Esophagus muscularis mucosa (tissue), 4 donors: Measurements from ENCODE around the gene TBR1. TPM values are rescaled to one million over a fixed set of nuclear protein-coding genes. Genes with fewer than 3 reads are reported as not detected.

ENCODE experiments used
- DNase-seq: peaks from one replicate; pipeline ENCODE4 v3.0.0-alpha.2; 2017; ENCODE audit errors: extremely low spot score
- H3K27ac ChIP-seq, 4 donors: fragments of 200-600 bp; sonication (generic); replicated peaks in 1 of 4; 1 replicate in 3 of 4; 2 replicates in 1 of 4; pipeline ENCODE4 v1.5.1; 2016 to 2019; ENCODE audit warnings: mild to moderate bottlenecking in 1 of 4
- H3K27me3 ChIP-seq, 4 donors: fragments of 200-600 bp; sonication (generic); one replicate each; pipeline versions ENCODE4 v1.5.1 to v1.6.0; 2016 to 2019
- H3K36me3 ChIP-seq, 4 donors: fragments of 200-600 bp; sonication (generic); one replicate each; pipeline ENCODE4 v1.5.1; 2016 to 2019
- H3K4me1 ChIP-seq, 4 donors: fragments of 200-600 bp; sonication (generic); one replicate each; pipeline ENCODE4 v1.5.1; 2016 to 2019
- H3K4me3 ChIP-seq, 4 donors: fragments of 200-600 bp; sonication (generic); 1 replicate in 2 of 4; 2 replicates in 2 of 4; pipeline ENCODE4 v1.5.1; 2016 to 2019; ENCODE audit warnings: mild to moderate bottlenecking in 4 of 4, moderate library complexity in 1 of 4
- H3K9me3 ChIP-seq, 4 donors: fragments of 200-600 bp; sonication (generic); 1 replicate in 3 of 4; 2 replicates in 1 of 4; pipeline ENCODE4 v1.5.1; 2016 to 2019
- EP300 ChIP-seq: sonication (generic); formaldehyde crosslinking; IDR thresholded peaks from one replicate; pipeline ENCODE4 v1.6.1; 2017; ENCODE audit warnings: antibody characterized with exemption
- POLR2A ChIP-seq: fragments of 450-650 bp; IDR thresholded peaks from one replicate; pipeline ENCODE4 v1.6.1; 2017; ENCODE audit warnings: antibody characterized with exemption, moderate library complexity, mild to moderate bottlenecking, low read depth
- POLR2AphosphoS5 ChIP-seq, 2 donors: sonication (generic); formaldehyde crosslinking; IDR thresholded peaks; one replicate each; pipeline ENCODE4 v1.6.1; 2017; ENCODE audit warnings: antibody characterized with exemption in 2 of 2
- WGBS: methylation state at CpG from one replicate; pipeline ENCODE4 v1.1.5; 2018; 5-methylcytosine and 5-hydroxymethylcytosine counted together
- intact Hi-C: fragments of 100-400 bp; cut with DNase I; formaldehyde crosslinking; loops from one replicate; pipeline ENCODE4 v1.15.1; 2023
- total RNA-seq, 4 donors: library from RNA; depleted of rRNA; stranded (reverse); fragments of >200 nt; gene quantifications; one replicate each; pipeline versions ENCODE4 v1.1.0 to v1.2.1, GENCODE V29; 2016
- TF ChIP-seq, protein P1 (sequence below), 3 experiments: fragments of 200-600 bp in 2 of 3; fragments of 450-650 bp in 1 of 3; sonication (generic) in 2 of 3; IDR thresholded peaks; one replicate each; pipeline ENCODE4 v1.5.1; 2017 to 2019; ENCODE audit warnings: antibody characterized with exemption in 3 of 3, mild to moderate bottlenecking in 2 of 3, moderate library complexity in 1 of 3

The TBR1 gene
- total RNA-seq, 4 donors from 2014 or later = not detected

DNA sequence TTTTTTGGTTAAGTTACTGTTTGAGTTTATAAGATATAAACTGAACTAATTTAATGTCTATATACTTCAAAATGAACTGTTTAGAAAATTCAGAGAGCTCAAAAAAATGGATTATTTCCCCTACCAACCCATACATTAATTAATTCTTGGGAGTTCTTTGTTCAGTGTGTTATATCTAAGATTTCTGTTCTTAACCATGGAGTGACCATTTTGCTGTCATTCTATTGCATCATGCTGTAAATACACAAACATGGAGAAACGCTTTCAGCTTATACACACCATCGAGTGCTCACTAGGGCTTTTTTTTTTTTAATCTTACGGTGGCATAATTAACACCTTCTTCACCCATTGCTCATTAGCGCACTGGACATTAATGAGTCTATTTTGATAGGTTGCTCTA is 33.4 kb upstream of the TBR1 start:
- Histone ChIP-seq H3K36me3 (peaks cover 0 to 11% (median 0%) of the 10 kb centered on the region in 4 donors), H3K9me3 (no peaks in the 10 kb centered on the region), H3K4me3 (no peak overlapping the region), H3K27ac (no peak overlapping the region), H3K27me3 (no peaks in the 10 kb centered on the region), H3K4me1 (no peaks in the 10 kb centered on the region)
- intact Hi-C loops = no loop called here
- TF ChIP-seq, protein P1, sequence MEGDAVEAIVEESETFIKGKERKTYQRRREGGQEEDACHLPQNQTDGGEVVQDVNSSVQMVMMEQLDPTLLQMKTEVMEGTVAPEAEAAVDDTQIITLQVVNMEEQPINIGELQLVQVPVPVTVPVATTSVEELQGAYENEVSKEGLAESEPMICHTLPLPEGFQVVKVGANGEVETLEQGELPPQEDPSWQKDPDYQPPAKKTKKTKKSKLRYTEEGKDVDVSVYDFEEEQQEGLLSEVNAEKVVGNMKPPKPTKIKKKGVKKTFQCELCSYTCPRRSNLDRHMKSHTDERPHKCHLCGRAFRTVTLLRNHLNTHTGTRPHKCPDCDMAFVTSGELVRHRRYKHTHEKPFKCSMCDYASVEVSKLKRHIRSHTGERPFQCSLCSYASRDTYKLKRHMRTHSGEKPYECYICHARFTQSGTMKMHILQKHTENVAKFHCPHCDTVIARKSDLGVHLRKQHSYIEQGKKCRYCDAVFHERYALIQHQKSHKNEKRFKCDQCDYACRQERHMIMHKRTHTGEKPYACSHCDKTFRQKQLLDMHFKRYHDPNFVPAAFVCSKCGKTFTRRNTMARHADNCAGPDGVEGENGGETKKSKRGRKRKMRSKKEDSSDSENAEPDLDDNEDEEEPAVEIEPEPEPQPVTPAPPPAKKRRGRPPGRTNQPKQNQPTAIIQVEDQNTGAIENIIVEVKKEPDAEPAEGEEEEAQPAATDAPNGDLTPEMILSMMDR (IDR thresholded peaks at IDR 0.05) = no peak
- TF ChIP-seq POLR2A (no peak), EP300 (no peak), POLR2AphosphoS5 (IDR thresholded peaks at IDR 0.05) (no peak)
- WGBS = 98% methylated on average over 4 of the region's 4 CpGs
- DNase-seq = no peak

DNA sequence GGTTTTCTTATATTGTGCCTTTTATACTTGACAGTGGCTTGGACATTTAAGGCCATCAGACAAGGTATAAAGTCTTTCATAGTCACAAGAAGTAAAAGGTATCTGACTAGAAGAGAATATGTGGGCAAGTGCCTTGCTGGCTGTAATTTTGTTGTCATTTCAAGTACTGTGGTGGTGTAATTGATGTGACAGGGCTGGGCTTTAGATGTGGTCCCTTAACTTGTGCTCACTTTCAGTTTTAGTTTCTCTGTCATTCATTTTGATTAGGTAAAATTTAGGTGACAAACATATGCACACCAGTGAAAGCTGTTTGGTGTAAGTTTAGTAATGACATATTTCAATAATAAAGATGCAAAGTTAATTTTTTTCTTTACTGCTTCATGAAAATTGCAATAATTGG is 31.2 kb upstream of the TBR1 start:
- TF ChIP-seq POLR2A = no peak
- TF ChIP-seq POLR2AphosphoS5 (IDR thresholded peaks at IDR 0.05) = no peak
- no peak for TF ChIP-seq EP300
- TF ChIP-seq, protein P1 (IDR thresholded peaks at IDR 0.05) = no peak
- H3K9me3 ChIP-seq = no peaks in the 10 kb centered on the region

DNA sequence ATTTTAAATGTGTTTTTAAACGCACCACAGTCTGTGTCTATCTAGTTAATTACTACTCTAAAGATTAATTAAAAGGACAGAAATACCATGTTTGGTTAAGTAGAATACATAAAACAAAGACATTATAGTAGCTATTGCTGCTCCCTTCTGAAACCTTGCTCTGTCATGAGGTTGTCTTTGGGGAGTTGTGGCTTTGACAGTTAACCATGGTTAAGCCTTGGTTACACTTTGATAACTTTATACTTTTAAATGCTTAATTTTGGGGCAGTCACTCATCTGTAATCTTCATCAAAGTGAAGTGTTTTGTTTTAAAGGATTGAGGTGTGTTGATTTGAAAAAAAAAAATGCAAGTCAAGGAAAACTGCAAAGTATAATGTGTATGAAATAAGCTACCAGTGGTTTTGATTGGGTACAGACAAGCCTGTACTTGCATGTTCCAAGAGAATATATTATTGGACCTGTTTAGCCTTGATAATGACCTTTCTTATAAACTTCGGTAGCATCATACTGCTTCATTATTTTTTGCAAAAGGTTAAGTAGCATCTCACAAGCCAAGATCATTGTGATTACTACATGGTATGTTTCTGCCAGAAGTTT is 29.8 kb upstream of the TBR1 start:
- intact Hi-C loops = no loop called here

More for the DNA sequence above, 31.2 kb upstream of the TBR1 start:
- Histone ChIP-seq H3K36me3 (peaks cover 0 to 11% (median 0%) of the 10 kb centered on the region in 4 donors), H3K4me1 (no peaks in the 10 kb centered on the region), H3K4me3 (no peak overlapping the region), H3K27ac (no peak overlapping the region), H3K27me3 (no peaks in the 10 kb centered on the region)
- no peak for DNase-seq
- intact Hi-C loops = no loop called here

DNA sequence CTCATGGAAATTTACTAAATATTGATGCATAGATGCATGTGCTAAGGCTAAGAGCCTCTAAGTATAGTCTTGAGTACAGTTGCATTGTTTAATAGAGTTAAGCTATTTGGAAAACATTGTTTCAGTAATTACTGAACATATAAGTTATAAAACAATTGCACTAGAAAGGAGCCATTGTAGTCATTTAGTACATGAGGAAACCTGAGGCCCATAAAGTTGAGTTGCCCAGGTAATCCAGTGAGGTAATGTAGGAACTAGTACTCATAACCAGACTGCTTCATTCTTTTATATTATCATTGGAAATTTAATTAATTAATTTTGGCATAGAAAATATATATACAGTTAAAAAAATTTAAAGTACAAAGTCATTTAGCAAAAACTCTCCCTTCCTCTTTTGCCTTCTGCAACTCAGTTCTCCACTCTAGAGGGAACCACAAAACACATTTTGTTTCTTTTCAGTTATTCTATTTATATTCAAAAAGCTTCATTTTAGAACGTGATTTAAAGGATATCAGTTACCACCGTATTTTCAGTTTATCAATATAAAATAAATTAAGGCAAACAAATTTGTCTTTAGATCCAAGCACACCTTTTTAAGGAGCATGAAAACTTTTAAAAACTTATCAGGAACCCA is 27.8 kb upstream of the TBR1 start:
- Histone ChIP-seq H3K36me3 (peaks cover 0 to 18% (median 2%) of the 10 kb centered on the region in 4 donors), H3K4me1 (no peaks in the 10 kb centered on the region), H3K9me3 (no peaks in the 10 kb centered on the region), H3K27ac (no peak overlapping the region), H3K4me3 (no peak overlapping the region), H3K27me3 (no peaks in the 10 kb centered on the region)
- intact Hi-C loops = no loop called here
- TF ChIP-seq POLR2AphosphoS5 (IDR thresholded peaks at IDR 0.05) (no peak), POLR2A (no peak), EP300 (no peak)
- TF ChIP-seq, protein P1 (IDR thresholded peaks at IDR 0.05) = no peak
- 92% methylated on average over 2 of the region's 2 CpGs for WGBS
- no peak for DNase-seq

More for the DNA sequence above, 29.8 kb upstream of the TBR1 start:
- Histone ChIP-seq H3K9me3 (no peaks in the 10 kb centered on the region), H3K36me3 (peaks cover 0 to 14% (median 0%) of the 10 kb centered on the region in 4 donors), H3K4me3 (no peak overlapping the region), H3K27ac (no peak overlapping the region), H3K4me1 (no peaks in the 10 kb centered on the region), H3K27me3 (no peaks in the 10 kb centered on the region)
- DNase-seq = no peak
- 96% methylated on average over 2 of the region's 2 CpGs for WGBS
- TF ChIP-seq POLR2A (no peak), POLR2AphosphoS5 (IDR thresholded peaks at IDR 0.05) (no peak), EP300 (no peak)
- TF ChIP-seq, protein P1 (IDR thresholded peaks at IDR 0.05) = no peak
